Calu3 (cell line): ENCODE data around the gene FTO. TPM values are rescaled to one million over a fixed set of nuclear protein-coding genes. Genes with fewer than 3 reads are reported as not detected.

ENCODE experiments used
- BruUV-seq: library from RNA; stranded (reverse); fragments of 400-500 nt; replicated peaks from 2 replicates; lab custom pipeline; 2021; lab: Mats Ljungman, UMichigan
- CTCF ChIA-PET: fragments of 300-600 bp; sonication (Branson Sonifier 250); formaldehyde crosslinking; loops from one replicate; lab custom pipeline; 2022; ENCODE audit warnings: antibody characterized with exemption; lab: Charles Lee
- DNase-seq: peaks from one replicate; pipeline ENCODE4 v3.0.0; 2022
- H3K27ac Mint-ChIP-seq: one replicate; pipeline ENCODE4 v1.8.0; 2022; ENCODE audit warnings: mixed read lengths; ENCODE audit not compliant: unreplicated experiment
- H3K27me3 Mint-ChIP-seq: one replicate; pipeline ENCODE4 v1.8.0; 2022; ENCODE audit warnings: mixed read lengths; ENCODE audit not compliant: unreplicated experiment
- H3K36me3 Mint-ChIP-seq: one replicate; pipeline ENCODE4 v1.8.0; 2022; ENCODE audit warnings: mild to moderate bottlenecking, moderate library complexity, mixed read lengths; ENCODE audit not compliant: insufficient read depth, unreplicated experiment
- H3K4me1 Mint-ChIP-seq: one replicate; pipeline ENCODE4 v1.8.0; 2022; ENCODE audit warnings: mild to moderate bottlenecking, low read depth, mixed read lengths; ENCODE audit not compliant: unreplicated experiment
- H3K4me3 Mint-ChIP-seq: one replicate; pipeline ENCODE4 v1.8.0; 2022; ENCODE audit warnings: mild to moderate bottlenecking, low read depth, moderate library complexity, mixed read lengths; ENCODE audit not compliant: unreplicated experiment
- H3K9me3 Mint-ChIP-seq: one replicate; pipeline ENCODE4 v1.8.0; 2022; ENCODE audit warnings: low read depth, mixed read lengths; ENCODE audit not compliant: unreplicated experiment
- CTCF ChIP-seq: fragments of 200-600 bp; IDR thresholded peaks from one replicate; pipeline ENCODE4 v1.8.0; 2022; ENCODE audit warnings: antibody characterized with exemption; ENCODE audit not compliant: unreplicated experiment
- intact Hi-C: fragments of 100-400 bp; cut with micrococcal nuclease; formaldehyde crosslinking; loops from one replicate; pipeline ENCODE4 v1.10.0; 2022; ENCODE audit not compliant: unreplicated experiment
- total RNA-seq: library from RNA; stranded (reverse); gene quantifications from 2 replicates; pipeline ENCODE4 v1.2.3, GENCODE V29; 2022

The FTO gene
- total RNA-seq, 1 experiment from 2014 or later = 68.9 TPM

GRCh38 chr16:53773881-53774280, 69.9 kb downstream of the FTO start:
- intact Hi-C loops = loop anchor here (2.0 to 5.0 kb wide), 4 partner anchors 119 to 1483 kb away; no protein-coding TSS in a partner anchor
- CTCF ChIA-PET = interaction anchor here (0.8 to 1.8 kb wide), 5 partner anchors 19 to 224 kb away, joined by 3 to 7 read pairs (median 4); no protein-coding TSS in a partner anchor
- no peaks in the 10 kb centered on the region for H3K27me3 Mint-ChIP-seq
- peaks cover 35% of the 10 kb centered on the region for H3K4me1 Mint-ChIP-seq
- H3K9me3 Mint-ChIP-seq = no peaks in the 10 kb centered on the region
- no peak overlapping the region for H3K4me3 Mint-ChIP-seq
- TF ChIP-seq CTCF = no peak
- no peak overlapping the region for H3K27ac Mint-ChIP-seq
- no TSS peak for BruUV-seq
- H3K36me3 Mint-ChIP-seq = no peaks in the 10 kb centered on the region
- DNase-seq = no peak

- peak overlapping the region; percentile 20 for H3K4me3 Mint-ChIP-seq
- H3K9me3 Mint-ChIP-seq = no peaks in the 10 kb centered on the region
- no TSS peak for BruUV-seq
- peak overlapping the region; percentile 50 for H3K27ac Mint-ChIP-seq
- intact Hi-C loops = loop anchor here (5.0 kb wide), 2 partner anchors 172 to 397 kb away; no protein-coding TSS in a partner anchor
- peaks cover 40% of the 10 kb centered on the region for H3K4me1 Mint-ChIP-seq
- no peaks in the 10 kb centered on the region for H3K27me3 Mint-ChIP-seq
- no peak for DNase-seq
- H3K36me3 Mint-ChIP-seq = no peaks in the 10 kb centered on the region
- CTCF ChIA-PET = interaction anchor here (0.5 to 2.2 kb wide), 6 partner anchors 9 to 226 kb away, joined by 3 to 13 read pairs (median 4); no protein-coding TSS in a partner anchor
- TF ChIP-seq CTCF = no peak
These were observed 71.3 kb downstream of the FTO start for GRCh38 chr16:53775106-53775820.

GRCh38 chr16:53775821-53776431, 72.0 kb downstream of the FTO start:
- TF ChIP-seq CTCF = no peak
- peak; percentile 61 for DNase-seq
- CTCF ChIA-PET = interaction anchor here (0.5 to 2.2 kb wide), 8 partner anchors 8 to 1704 kb away, joined by 3 to 13 read pairs (median 4); no protein-coding TSS in a partner anchor
- Mint-ChIP-seq H3K27me3 (no peaks in the 10 kb centered on the region), H3K27ac (peak overlapping the region; percentile 50), H3K9me3 (no peaks in the 10 kb centered on the region), H3K4me1 (peaks cover 45% of the 10 kb centered on the region), H3K4me3 (peak overlapping the region; percentile 20), H3K36me3 (no peaks in the 10 kb centered on the region)
- no TSS peak for BruUV-seq
- intact Hi-C loops = loop anchor here (5.0 kb wide), 2 partner anchors 171 to 396 kb away; no protein-coding TSS in a partner anchor

- TF ChIP-seq CTCF = no peak
- BruUV-seq = no TSS peak
- Mint-ChIP-seq H3K27me3 (no peaks in the 10 kb centered on the region), H3K36me3 (no peaks in the 10 kb centered on the region), H3K27ac (peak overlapping the region; percentile 86), H3K4me1 (peaks cover 72% of the 10 kb centered on the region), H3K4me3 (peak overlapping the region; percentile 41), H3K9me3 (no peaks in the 10 kb centered on the region)
- no peak for DNase-seq
- intact Hi-C loops = loop anchor here (5.0 kb wide), 2 partner anchors 168 to 393 kb away; no protein-coding TSS in a partner anchor
- CTCF ChIA-PET = interaction anchor here (1.3 to 1.5 kb wide), 2 partner anchors 11 to 34 kb away, joined by 4 to 7 read pairs; no protein-coding TSS in a partner anchor
These were observed 75.2 kb downstream of the FTO start for GRCh38 chr16:53779186-53779585.
